Muscle of leg (tissue), 11 donors: ENCODE results near the gene SULF2. TPM values are rescaled to one million over a fixed set of nuclear protein-coding genes. Genes with fewer than 3 reads are reported as not detected.
A peak's percentile ranks its signal among the peaks of the same experiment; 100 is the strongest.

Experiments used
- DNase-seq: peaks from one replicate; pipeline ENCODE4 v3.0.0; 2013
- H3K27ac ChIP-seq: one replicate; pipeline ENCODE4 v1.5.1; 2013; ENCODE audit warnings: mild to moderate bottlenecking, low read length, control low read depth
- H3K27me3 ChIP-seq: one replicate; pipeline ENCODE4 v1.6.1; 2013; ENCODE audit warnings: low read length; ENCODE audit not compliant: control insufficient read depth, insufficient read depth
- H3K36me3 ChIP-seq: one replicate; pipeline ENCODE4 v1.6.1; 2013; ENCODE audit warnings: low read length; ENCODE audit not compliant: control insufficient read depth, insufficient read depth
- H3K4me1 ChIP-seq: one replicate; pipeline ENCODE4 v1.6.1; 2013; ENCODE audit warnings: low read length; ENCODE audit not compliant: control insufficient read depth, insufficient read depth
- H3K4me3 ChIP-seq: one replicate; pipeline ENCODE4 v1.5.1; 2013; ENCODE audit warnings: low read length, control low read depth
- H3K9me3 ChIP-seq: replicated peaks from 2 replicates; pipeline ENCODE4 v1.6.1; 2013; ENCODE audit warnings: low read depth, low read length; ENCODE audit not compliant: control insufficient read depth
- whole genome bisulfite sequencing: methylation state at CpG from one replicate; pipeline ENCODE4 v1.1.5; 2013; ENCODE audit warnings: missing lambda C conversion rate; ENCODE audit not compliant: insufficient coverage; 5-methylcytosine and 5-hydroxymethylcytosine counted together
- polyA plus RNA-seq, 8 donors: library from polyadenylated mRNA; unstranded; fragments of 120-200 nt; gene quantifications; one replicate each; pipeline versions ENCODE4 v1.2.1 to v1.2.3, GENCODE V29; 2013; ENCODE audit warnings: inconsistent platforms in 1 of 8, low replicate concordance in 1 of 8; ENCODE audit not compliant: insufficient read length in 8 of 8, insufficient read depth in 1 of 8
- total RNA-seq: library from RNA; stranded (reverse); fragments of 120-200 nt; gene quantifications from one replicate; pipeline ENCODE4 v1.2.4, GENCODE V29; 2013

SULF2 gene
- total and polyA plus RNA-seq, 9 donors: 31.6 to 121 (median 56.4) TPM

DNA sequence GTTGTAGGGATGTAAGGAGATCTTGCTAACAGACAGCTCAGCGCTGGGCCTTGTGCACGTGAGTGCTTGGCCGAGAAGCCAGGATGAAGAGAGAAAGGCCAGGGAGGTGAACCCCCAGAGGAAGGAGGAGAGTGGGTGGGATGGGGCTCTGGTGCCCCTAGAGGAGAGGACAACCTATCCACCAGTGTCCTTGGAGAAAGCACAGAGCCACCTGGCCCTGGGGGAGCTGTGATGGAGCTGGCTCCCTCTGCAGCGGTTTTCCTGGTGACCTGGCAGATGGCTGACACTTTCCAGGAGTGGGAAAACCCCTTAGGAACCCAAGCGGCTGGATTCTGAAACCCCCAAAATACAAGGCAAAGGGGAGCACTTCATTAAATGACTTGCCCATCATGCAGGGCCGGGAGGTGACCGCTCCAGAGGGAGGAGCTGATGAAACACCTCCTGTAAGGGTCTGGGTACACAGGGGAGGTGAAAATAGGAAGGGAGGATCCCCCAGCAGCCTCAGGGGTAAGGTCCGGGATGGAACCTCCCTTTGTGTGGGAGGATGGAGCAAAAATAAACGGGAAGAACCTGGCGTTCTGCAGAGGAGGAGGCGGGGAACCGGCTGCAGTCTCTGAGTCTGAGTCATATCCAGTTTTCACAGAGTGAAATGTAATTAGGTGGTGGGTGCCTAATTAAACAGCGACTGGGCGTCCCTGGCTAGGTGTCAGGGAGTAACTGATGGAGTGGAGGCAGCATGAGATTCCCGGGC is 80.4 kb downstream of the SULF2 start:
- Histone ChIP-seq H3K9me3 (no peaks in the 10 kb centered on the region), H3K4me3 (no peak overlapping the region), H3K27me3 (peaks cover 4% of the 10 kb centered on the region), H3K4me1 (peaks cover 19% of the 10 kb centered on the region), H3K36me3 (no peaks in the 10 kb centered on the region), H3K27ac (no peak overlapping the region)
- WGBS: 45% methylated on average over 13 of the region's 15 CpGs
- DNase-seq: peak; percentile 41

DNA sequence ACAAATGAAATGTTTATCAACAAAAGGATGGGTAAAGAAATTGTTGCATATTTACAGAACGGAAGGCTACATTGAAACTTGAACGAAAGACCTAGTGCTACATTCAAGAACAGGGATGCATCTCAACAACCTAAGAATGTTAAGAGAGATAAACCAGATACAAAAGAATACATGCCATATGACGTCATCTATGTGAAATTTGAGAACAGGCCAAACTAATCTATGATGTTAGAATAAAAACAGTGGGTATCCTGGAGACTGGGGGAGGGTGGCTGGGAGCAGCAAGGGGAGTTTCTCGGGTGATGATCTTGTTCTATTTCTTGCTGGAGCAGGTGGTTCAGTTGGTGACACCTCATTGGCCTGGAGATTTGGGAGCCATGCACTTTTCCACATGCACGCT is 81.5 kb downstream of the SULF2 start:
- DNase-seq: no peak
- no peaks in the 10 kb centered on the region for H3K9me3 ChIP-seq
- H3K27ac ChIP-seq: no peak overlapping the region
- H3K4me3 ChIP-seq: no peak overlapping the region
- no peaks in the 10 kb centered on the region for H3K36me3 ChIP-seq
- WGBS: no CpG with 5 or more reads among the region's 5 CpGs
- H3K4me1 ChIP-seq: peaks cover 16% of the 10 kb centered on the region
- H3K27me3 ChIP-seq: peaks cover 4% of the 10 kb centered on the region

- H3K4me3 ChIP-seq: no peak overlapping the region
- H3K36me3 ChIP-seq: no peaks in the 10 kb centered on the region
- 76% methylated on average over 9 of the region's 15 CpGs for WGBS
- H3K27ac ChIP-seq: no peak overlapping the region
- H3K27me3 ChIP-seq: no peaks in the 10 kb centered on the region
- peaks cover 7% of the 10 kb centered on the region for H3K4me1 ChIP-seq
- DNase-seq: no peak
- no peaks in the 10 kb centered on the region for H3K9me3 ChIP-seq
Measured at GRCh38 chr20:47701612-47702011, 83.7 kb downstream of the SULF2 start.

DNA sequence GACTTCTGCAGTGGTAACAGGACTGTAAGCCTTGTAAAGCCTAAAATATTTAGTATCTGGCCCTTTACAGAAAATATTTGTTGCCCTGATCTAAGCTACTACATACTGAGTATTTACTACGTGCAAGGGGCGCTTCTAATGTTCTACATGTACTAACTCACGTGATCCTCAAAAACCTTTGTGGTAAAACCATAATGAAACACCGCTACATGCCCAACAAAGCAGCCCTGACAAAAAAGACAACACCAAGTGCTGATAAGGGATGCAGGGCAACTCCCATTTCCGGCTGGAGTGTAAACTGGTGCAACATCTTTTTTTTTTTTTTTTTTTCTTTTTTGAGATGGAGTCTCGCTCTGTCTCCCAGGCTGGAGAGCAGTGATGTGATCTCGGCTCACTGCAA is 85.0 kb downstream of the SULF2 start:
- no peaks in the 10 kb centered on the region for H3K9me3 ChIP-seq
- peaks cover 5% of the 10 kb centered on the region for H3K4me1 ChIP-seq
- H3K27ac ChIP-seq: no peak overlapping the region
- no peak overlapping the region for H3K4me3 ChIP-seq
- no peak for DNase-seq
- no peaks in the 10 kb centered on the region for H3K36me3 ChIP-seq
- 100% methylated on average over 2 of the region's 7 CpGs for WGBS
- H3K27me3 ChIP-seq: no peaks in the 10 kb centered on the region

- Histone ChIP-seq H3K4me3 (no peak overlapping the region), H3K27ac (no peak overlapping the region), H3K9me3 (no peaks in the 10 kb centered on the region), H3K4me1 (peaks cover 5% of the 10 kb centered on the region), H3K36me3 (no peaks in the 10 kb centered on the region), H3K27me3 (no peaks in the 10 kb centered on the region)
- peak; percentile 45 for DNase-seq
- 60% methylated on average over 1 of the region's 1 CpG for whole genome bisulfite sequencing
Measured at GRCh38 chr20:47699818-47700217, 85.5 kb downstream of the SULF2 start.

GRCh38 chr20:47698142-47698541 is 87.1 kb downstream of the SULF2 start:
- 88% methylated on average over 5 of the region's 6 CpGs for WGBS
- no peak for DNase-seq
- Histone ChIP-seq H3K36me3 (no peaks in the 10 kb centered on the region), H3K4me3 (no peak overlapping the region), H3K4me1 (peaks cover 5% of the 10 kb centered on the region), H3K27ac (no peak overlapping the region), H3K9me3 (peaks cover 7% of the 10 kb centered on the region), H3K27me3 (no peaks in the 10 kb centered on the region)

GRCh38 chr20:47696856-47697255 is 88.4 kb downstream of the SULF2 start:
- no peaks in the 10 kb centered on the region for H3K27me3 ChIP-seq
- H3K4me1 ChIP-seq: peaks cover 5% of the 10 kb centered on the region
- WGBS: 99% methylated on average over 6 of the region's 11 CpGs
- no peak overlapping the region for H3K4me3 ChIP-seq
- no peak overlapping the region for H3K27ac ChIP-seq
- H3K9me3 ChIP-seq: peaks cover 18% of the 10 kb centered on the region
- no peak for DNase-seq
- no peaks in the 10 kb centered on the region for H3K36me3 ChIP-seq

DNA sequence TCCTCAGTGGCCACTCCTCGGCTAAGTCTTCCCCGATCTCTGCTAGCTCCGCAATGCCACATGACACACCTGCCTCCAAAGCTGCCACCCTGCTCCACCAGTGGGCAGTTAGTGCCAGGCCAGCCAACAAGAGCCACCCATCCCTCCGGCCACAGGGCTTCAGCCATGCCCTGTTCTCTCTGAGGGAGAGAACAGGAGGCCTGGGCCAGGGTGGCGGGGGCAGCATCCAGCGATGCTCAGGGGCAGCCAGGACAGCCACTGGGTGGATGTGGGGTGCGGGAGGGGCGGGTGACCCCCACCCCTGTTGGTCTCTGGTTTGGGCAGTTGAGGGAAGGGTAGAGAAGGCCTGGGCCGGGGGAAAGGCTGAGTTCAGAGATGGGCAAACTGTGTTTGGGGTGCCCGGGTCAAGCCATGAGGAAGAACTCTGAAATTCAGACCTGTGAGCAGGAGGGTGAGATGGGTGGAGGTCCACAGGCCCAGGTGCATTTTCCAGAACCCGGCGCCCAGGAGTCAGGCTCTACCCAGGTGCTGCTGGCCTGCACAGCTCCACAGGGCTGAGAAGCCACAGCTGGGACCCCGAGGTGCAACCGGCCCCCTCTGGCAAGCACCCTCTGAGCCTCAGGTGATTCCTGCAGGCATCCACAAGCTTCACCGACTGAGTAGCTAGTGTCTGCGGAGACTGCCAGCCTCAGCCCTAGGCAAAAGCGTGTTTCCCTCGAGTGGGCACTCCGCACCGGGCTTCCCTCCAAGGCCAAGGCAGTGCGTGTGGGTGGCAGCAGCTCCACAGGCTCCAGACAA is 91.1 kb downstream of the SULF2 start:
- peaks cover 4% of the 10 kb centered on the region for H3K36me3 ChIP-seq
- H3K4me1 ChIP-seq: no peaks in the 10 kb centered on the region
- DNase-seq: no peak
- no peak overlapping the region for H3K4me3 ChIP-seq
- peaks cover 4% of the 10 kb centered on the region for H3K27me3 ChIP-seq
- H3K27ac ChIP-seq: no peak overlapping the region
- WGBS: 93% methylated on average over 21 of the region's 21 CpGs
- H3K9me3 ChIP-seq: peaks cover 39% of the 10 kb centered on the region

DNA sequence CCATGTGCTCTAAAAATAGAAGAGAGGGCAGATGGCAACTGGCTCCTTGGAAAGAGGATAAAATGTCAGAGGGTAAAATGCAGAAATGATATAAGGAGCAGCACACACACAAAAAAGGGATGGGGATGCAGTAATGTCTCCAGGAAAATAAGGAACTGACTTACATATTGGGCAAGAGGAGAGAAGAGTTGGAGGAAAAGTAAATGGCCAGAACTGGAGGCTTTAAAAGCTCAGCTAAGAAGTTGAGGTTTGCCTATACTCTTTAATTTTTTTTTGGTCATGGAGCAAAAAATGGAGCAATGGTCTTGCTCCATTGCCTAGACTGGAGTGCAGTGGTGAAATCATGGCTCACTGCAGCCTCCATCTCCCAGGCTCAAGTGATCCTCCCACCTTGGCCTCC is 93.7 kb downstream of the SULF2 start:
- Histone ChIP-seq H3K27ac (no peak overlapping the region), H3K27me3 (peaks cover 4% of the 10 kb centered on the region), H3K4me1 (peaks cover 4% of the 10 kb centered on the region), H3K9me3 (peaks cover 39% of the 10 kb centered on the region), H3K4me3 (no peak overlapping the region), H3K36me3 (peaks cover 9% of the 10 kb centered on the region)
- DNase-seq: no peak

DNA sequence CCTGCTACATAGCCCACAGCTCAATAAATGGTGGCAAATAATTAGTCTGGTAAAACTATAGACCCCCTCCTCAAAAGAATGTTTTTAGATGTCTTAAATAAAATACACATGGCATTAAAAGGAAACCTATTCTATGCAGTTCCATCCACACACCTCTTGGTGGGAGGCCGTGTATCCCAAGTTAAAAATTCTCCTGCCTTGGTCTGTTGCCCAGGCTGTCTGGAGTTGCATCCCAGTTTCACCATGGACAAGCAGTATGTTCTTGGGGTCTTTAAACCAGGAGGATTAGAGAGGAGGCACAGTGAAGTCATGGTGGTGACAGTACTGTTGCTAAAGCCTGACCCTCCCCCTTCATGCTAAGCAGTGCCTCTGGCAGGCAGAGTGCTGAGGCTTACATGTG is 95.5 kb downstream of the SULF2 start:
- Histone ChIP-seq H3K36me3 (peaks cover 9% of the 10 kb centered on the region), H3K9me3 (peaks cover 39% of the 10 kb centered on the region), H3K27me3 (peaks cover 4% of the 10 kb centered on the region), H3K4me3 (no peak overlapping the region), H3K4me1 (peaks cover 12% of the 10 kb centered on the region), H3K27ac (no peak overlapping the region)
- DNase-seq: no peak
- no CpG with 5 or more reads among the region's 1 CpG for WGBS
